Progenitor cell of endocrine pancreas (in vitro differentiated cells): ENCODE data around the gene FH. TPM values are rescaled to one million over a fixed set of nuclear protein-coding genes. Genes with fewer than 3 reads are reported as not detected.

Source experiments
- DNase-seq: peaks from one replicate; pipeline ENCODE4 v3.0.0; 2021; ENCODE audit warnings: low spot score; ENCODE audit not compliant: unreplicated experiment
- H3K27ac Mint-ChIP-seq: 2 replicates; pipeline ENCODE4 v1.8.0; 2021; ENCODE audit warnings: mild to moderate bottlenecking, moderate library complexity, mixed read lengths
- H3K27me3 Mint-ChIP-seq: 2 replicates; pipeline ENCODE4 v1.8.0; 2021; ENCODE audit warnings: mixed read lengths
- H3K36me3 Mint-ChIP-seq: 2 replicates; pipeline ENCODE4 v1.8.0; 2022; ENCODE audit warnings: mixed read lengths; ENCODE audit not compliant: insufficient read depth
- H3K4me1 Mint-ChIP-seq: 2 replicates; pipeline ENCODE4 v1.8.0; 2021; ENCODE audit warnings: low read depth, mixed read lengths
- H3K4me3 Mint-ChIP-seq: 2 replicates; pipeline ENCODE4 v1.8.0; 2021; ENCODE audit warnings: low read depth, mild to moderate bottlenecking, moderate library complexity, mixed read lengths
- H3K9me3 Mint-ChIP-seq: 2 replicates; pipeline ENCODE4 v1.8.0; 2021; ENCODE audit warnings: low read depth, mixed read lengths
- total RNA-seq: library from RNA; stranded (reverse); gene quantifications from 2 replicates; pipeline ENCODE4 v1.2.1, GENCODE V29; 2021
- TF ChIP-seq, protein P1 (sequence below): fragments of 200-600 bp; sonication (generic); IDR thresholded peaks from one replicate; pipeline ENCODE4 v1.5.0; 2021; ENCODE audit warnings: antibody characterized with exemption, mild to moderate bottlenecking; ENCODE audit not compliant: unreplicated experiment

FH gene
- total RNA-seq, 1 donor from 2014 or later: 59.7 TPM

DNA sequence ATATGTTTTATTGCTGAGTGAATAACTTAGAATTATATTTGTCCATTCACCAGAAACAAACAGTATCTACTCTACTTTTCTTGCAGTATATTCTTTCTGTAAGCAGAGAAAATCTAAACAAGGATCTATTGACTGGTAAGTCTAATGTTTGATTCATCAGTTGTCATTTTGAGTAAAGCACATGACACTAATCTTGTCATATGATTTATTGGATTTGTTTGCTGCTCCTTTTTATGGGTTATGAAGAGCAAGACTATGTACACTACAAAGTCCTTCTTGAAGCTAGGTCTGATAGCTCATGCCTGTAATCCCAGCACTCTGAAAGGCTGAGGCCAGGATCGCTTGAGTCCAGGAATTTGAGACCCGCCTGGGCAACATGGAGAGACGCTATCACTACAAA lies 36.0 kb upstream of the FH start:
- Mint-ChIP-seq H3K27me3 (no peaks in the 10 kb centered on the region), H3K36me3 (no peaks in the 10 kb centered on the region), H3K4me1 (peaks cover 6% of the 10 kb centered on the region), H3K4me3 (no peak overlapping the region), H3K9me3 (peaks cover 4% of the 10 kb centered on the region), H3K27ac (no peak overlapping the region)
- DNase-seq: no peak
- TF ChIP-seq, protein P1, sequence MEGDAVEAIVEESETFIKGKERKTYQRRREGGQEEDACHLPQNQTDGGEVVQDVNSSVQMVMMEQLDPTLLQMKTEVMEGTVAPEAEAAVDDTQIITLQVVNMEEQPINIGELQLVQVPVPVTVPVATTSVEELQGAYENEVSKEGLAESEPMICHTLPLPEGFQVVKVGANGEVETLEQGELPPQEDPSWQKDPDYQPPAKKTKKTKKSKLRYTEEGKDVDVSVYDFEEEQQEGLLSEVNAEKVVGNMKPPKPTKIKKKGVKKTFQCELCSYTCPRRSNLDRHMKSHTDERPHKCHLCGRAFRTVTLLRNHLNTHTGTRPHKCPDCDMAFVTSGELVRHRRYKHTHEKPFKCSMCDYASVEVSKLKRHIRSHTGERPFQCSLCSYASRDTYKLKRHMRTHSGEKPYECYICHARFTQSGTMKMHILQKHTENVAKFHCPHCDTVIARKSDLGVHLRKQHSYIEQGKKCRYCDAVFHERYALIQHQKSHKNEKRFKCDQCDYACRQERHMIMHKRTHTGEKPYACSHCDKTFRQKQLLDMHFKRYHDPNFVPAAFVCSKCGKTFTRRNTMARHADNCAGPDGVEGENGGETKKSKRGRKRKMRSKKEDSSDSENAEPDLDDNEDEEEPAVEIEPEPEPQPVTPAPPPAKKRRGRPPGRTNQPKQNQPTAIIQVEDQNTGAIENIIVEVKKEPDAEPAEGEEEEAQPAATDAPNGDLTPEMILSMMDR: no peak

DNA sequence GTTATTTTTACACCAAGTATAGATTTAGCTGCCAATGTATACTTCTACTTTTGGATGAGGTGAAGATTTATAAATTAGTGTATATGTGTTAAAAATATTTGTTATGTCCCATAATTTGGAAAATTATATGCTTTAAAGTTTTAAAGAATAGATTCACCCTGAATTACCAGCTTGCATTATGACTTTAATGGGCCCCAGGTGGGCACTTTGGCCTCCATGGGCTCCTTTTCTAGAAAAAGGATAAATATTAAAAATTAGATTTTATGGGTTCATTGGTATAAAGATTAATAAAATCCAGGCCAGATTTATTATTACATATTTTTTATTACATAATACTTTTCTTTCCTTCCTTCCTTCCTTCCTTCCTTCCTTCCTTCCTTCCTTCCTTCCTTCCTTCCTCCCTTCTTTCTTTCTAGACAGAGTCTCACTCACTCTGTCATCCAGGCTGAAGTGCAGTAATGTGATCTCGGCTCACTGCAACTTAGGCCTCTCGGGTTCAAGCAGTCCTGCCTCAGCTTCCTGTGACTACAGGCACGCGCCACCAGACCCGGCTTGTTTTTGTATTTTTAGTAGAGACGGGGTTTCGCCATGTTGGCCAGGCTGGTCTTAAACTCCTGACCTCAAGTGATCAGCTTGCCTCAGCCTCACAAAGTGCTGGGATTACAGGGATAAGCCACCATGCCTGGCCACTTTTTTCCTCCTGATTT lies 34.5 kb upstream of the FH start:
- peaks cover 6% of the 10 kb centered on the region for H3K4me1 Mint-ChIP-seq
- H3K9me3 Mint-ChIP-seq: peaks cover 4% of the 10 kb centered on the region
- H3K36me3 Mint-ChIP-seq: no peaks in the 10 kb centered on the region
- no peaks in the 10 kb centered on the region for H3K27me3 Mint-ChIP-seq
- H3K4me3 Mint-ChIP-seq: no peak overlapping the region
- DNase-seq: no peak
- TF ChIP-seq, protein P1: no peak
- H3K27ac Mint-ChIP-seq: no peak overlapping the region

DNA sequence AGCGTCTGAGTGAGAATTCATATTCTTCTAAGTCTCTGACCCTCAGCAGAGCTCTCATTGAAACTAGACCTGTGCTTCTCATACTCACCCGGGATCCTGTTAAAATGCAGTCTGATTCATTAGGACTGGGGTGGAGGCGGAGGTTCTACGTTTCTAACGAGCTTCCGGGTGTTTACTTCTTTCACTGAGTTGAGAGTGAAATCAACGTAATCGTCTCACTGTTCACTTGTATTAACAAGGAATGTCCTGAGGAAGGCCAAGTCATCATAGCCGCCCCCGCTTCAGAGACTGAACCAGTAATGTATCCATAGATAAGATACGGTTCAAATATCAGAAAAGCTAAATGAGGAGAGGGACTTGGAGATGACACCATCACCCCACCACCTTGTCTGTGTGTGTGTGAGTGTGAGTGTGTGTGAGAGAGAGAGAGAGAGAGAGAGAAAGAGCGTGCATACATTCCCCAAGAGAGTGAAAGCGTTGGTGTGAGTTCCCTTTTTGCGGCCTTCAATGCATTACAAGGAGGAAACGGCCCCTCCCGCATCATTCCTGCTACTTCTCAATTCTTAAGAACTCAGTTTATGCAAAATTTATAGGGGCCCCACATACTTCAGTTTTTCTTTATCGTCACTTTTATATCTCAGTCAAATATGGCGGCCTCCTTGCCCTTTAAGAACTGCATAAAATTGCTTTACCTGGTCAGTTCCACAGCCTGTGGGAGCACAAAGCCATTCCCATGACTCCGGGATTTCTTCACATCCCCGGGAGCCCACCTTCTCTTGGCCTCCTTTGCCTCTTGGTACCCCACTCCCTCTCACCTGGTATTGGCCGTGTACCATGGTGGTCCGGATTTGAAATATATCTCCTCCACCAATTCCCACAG lies 32.4 kb upstream of the FH start:
- Mint-ChIP-seq H3K9me3 (peaks cover 4% of the 10 kb centered on the region), H3K27me3 (no peaks in the 10 kb centered on the region), H3K4me3 (no peak overlapping the region), H3K4me1 (no peaks in the 10 kb centered on the region), H3K27ac (no peak overlapping the region), H3K36me3 (no peaks in the 10 kb centered on the region)
- TF ChIP-seq, protein P1: no peak
- no peak for DNase-seq

DNA sequence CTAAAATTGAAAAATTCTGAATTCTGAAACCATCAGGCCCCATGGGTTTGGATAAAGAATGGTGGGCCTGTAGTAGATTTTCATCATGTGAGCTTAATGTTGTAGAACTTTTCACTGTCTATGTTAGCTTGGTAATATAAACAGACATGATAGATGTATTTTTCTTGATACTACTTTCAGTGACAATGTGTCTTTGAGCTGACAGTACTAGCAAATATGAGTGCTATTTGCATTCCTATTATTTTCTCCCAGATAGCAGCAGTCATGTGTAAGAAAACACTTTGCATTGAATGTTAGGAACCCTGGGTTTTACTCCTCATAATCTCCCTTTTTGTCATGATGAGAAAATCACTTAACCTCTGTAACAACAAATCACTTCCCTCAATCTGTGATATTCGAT lies 30.8 kb upstream of the FH start:
- Mint-ChIP-seq H3K4me1 (no peaks in the 10 kb centered on the region), H3K9me3 (peaks cover 4% of the 10 kb centered on the region), H3K4me3 (no peak overlapping the region)

DNA sequence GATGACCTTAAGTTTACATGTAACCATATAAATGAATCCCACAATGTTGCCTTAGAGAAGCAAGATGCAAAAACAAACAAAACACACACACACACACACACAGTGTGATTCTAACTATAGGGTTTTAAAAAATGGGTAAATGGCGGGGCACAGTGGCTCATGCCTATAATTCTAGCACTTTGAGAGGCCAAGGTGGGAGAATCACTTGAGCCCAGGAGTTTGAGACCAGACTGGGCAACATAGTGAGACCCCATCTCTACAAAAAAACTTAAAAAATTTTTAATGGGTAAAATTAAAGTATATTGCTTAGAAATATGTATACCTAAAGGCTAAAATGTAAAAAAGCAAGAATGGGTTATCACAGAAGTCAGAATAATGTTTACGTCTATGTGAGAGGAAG lies 28.5 kb upstream of the FH start:
- Mint-ChIP-seq H3K9me3 (peaks cover 4% of the 10 kb centered on the region), H3K4me3 (no peak overlapping the region), H3K27ac (no peak overlapping the region), H3K36me3 (no peaks in the 10 kb centered on the region), H3K4me1 (no peaks in the 10 kb centered on the region), H3K27me3 (no peaks in the 10 kb centered on the region)
- TF ChIP-seq, protein P1: no peak
- no peak for DNase-seq

More for the DNA sequence above, 30.8 kb upstream of the FH start:
- Mint-ChIP-seq H3K27me3 (no peaks in the 10 kb centered on the region), H3K36me3 (no peaks in the 10 kb centered on the region), H3K27ac (no peak overlapping the region)
- DNase-seq: no peak
- TF ChIP-seq, protein P1: no peak
